Right lobe of liver (tissue), 4 donors: ENCODE measurements around the gene NRXN3.

Experiments
- POLR2A ChIP-seq: fragments of 450-650 bp; IDR thresholded peaks from one replicate; pipeline ENCODE4 v1.6.1; 2017; ENCODE audit warnings: antibody characterized with exemption, mild to moderate bottlenecking
- TF ChIP-seq, protein P1 (sequence below), 4 donors: fragments of 200-600 bp in 3 of 4; fragments of 450-650 bp in 1 of 4; IDR thresholded peaks; one replicate each; pipeline versions ENCODE4 v1.5.1 to v1.8.0; 2016 to 2022; ENCODE audit warnings: antibody characterized with exemption in 4 of 4, mild to moderate bottlenecking in 2 of 4
- donor health status: DM: no; HTN: no; CAD: no.
- donor health status: DM: no; HTN: no; CAD: no.
- donor health status: DM: no; HTN: yes; CAD: no.

DNA sequence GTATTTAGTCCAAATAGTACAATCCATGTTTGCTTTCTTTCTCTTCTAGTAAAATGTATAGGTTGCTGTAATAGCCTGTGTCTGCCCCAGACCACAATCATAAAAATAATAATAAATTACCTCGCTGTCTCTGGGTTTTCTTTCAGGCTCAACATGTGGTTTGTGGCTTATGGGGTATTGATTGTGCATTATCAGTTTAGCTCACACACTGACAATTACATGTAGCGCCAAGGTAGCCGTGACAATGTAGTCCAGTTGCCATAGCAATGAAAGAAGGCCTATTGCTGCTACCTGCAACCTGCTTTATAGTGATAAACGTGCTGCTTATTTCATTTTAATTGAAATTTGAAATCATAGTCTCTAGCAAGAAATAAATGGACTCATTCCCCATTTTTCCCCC, 1009.8 kb downstream of the NRXN3 start:
- TF ChIP-seq, protein P1, sequence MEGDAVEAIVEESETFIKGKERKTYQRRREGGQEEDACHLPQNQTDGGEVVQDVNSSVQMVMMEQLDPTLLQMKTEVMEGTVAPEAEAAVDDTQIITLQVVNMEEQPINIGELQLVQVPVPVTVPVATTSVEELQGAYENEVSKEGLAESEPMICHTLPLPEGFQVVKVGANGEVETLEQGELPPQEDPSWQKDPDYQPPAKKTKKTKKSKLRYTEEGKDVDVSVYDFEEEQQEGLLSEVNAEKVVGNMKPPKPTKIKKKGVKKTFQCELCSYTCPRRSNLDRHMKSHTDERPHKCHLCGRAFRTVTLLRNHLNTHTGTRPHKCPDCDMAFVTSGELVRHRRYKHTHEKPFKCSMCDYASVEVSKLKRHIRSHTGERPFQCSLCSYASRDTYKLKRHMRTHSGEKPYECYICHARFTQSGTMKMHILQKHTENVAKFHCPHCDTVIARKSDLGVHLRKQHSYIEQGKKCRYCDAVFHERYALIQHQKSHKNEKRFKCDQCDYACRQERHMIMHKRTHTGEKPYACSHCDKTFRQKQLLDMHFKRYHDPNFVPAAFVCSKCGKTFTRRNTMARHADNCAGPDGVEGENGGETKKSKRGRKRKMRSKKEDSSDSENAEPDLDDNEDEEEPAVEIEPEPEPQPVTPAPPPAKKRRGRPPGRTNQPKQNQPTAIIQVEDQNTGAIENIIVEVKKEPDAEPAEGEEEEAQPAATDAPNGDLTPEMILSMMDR (IDR thresholded peaks at IDR 0.05) = no peak
- TF ChIP-seq POLR2A = no peak
